ENCODE results near the gene AFG3L2.
A peak's percentile ranks its signal among the peaks of the same experiment; 100 is the strongest.

AFG3L2 gene

GRCh38 chr18:12304351-12305210 is 72.4 kb downstream of the AFG3L2 start:
- no peak for DNase-seq (ENCODE audit: low spot score)

DNA sequence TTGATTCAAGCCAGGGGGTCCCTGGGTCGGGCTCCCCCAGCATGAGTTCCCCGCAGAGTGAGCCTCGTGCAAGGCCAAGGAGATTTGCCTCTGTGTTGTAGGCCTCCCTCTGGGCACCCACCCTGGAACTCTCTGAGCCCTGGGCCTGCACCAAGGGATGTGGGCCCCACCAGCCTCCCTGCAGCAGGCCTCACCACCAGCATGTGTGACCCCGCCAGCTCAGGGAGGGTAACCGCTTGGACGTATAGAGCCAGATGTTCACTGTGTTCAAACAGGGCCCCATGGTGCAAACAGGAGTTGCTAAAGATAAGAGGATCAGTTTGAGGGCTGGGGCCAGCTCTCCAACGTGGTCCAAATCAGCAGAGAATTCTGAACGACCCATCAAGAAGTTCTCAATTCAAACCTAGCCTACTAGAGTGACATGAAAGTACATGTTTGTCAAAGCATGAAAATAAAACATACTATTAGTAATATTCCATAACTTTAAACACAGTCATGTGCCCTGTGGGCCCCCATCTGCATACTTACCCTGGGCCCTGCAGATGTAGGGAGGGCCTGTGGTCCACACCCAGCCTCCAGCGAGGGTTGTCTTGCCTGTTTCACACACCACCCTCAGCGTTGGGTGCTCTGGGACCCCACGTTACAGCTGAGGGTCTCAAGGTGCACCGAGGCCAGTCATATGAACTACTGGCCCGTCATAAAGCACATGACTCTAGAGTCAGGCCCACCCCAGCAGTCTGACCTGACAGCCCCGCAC is 74.5 kb downstream of the AFG3L2 start:
- DNase-seq (ENCODE audit: low spot score) = no peak

GRCh38 chr18:12301263-12302005 is 75.6 kb downstream of the AFG3L2 start:
- DNase-seq (ENCODE audit: low spot score) = no peak

GRCh38 chr18:12299862-12300261 is 77.2 kb downstream of the AFG3L2 start:
- no peak for DNase-seq (ENCODE audit: low spot score)

DNA sequence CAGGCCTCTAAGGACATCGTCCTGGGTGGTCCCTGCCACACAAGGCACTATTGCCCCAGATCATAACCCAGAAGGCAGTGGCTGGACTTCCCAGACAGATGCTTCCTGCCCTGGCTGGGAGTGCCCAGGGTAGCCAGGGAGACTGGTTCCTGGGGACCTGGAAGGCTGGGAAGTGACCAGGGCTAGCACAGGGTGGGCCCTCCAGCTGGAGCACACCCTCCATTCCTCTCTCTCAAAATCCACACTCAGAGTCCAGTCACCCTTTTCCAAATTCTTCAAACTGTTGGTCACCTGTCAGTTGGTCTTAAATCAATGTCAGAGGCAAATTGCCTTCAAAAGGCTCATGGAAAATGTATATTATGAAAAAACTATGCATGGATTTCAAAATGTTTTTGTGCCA is 80.6 kb downstream of the AFG3L2 start:
- no peak for DNase-seq (ENCODE audit: low spot score)

- no peak for DNase-seq (ENCODE audit: low spot score)
Observed at GRCh38 chr18:12296087-12296403, 81.0 kb downstream of the AFG3L2 start.

DNA sequence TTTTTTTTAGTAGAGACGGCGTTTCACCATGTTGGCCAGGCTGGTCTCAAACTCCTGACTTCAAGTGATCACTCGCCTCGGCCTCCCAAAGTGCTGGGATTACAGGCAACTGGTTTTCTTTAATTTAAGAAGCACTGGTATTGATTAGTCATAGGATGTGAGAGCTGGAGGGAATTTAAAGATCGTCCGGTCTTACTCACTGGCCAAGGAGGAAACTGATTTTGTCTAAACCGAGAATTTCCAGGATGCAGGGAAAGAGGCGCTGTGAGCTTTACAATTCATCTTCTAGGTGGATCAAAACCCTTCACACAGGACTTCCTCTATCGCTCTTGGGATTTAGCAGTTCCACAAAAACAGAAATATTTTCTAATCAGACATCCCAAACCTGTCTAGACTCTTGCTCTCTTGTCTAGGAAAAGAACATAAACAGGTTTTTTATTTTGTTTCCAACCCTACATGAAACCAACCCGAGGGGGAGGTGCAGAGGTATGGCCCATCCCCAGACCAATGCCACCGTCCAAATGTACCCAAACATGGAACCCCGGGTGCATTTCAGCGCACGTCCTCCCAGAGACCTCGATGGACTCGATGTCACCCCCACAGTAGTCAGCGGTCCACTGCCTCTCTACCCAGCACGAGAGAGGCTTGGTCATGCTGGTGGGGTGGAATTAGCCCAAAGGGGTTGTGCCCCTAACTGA is 81.5 kb downstream of the AFG3L2 start:
- DNase-seq (ENCODE audit: low spot score) = no peak

GRCh38 chr18:12293831-12294230 is 83.2 kb downstream of the AFG3L2 start:
- no peak for DNase-seq (ENCODE audit: low spot score)

DNA sequence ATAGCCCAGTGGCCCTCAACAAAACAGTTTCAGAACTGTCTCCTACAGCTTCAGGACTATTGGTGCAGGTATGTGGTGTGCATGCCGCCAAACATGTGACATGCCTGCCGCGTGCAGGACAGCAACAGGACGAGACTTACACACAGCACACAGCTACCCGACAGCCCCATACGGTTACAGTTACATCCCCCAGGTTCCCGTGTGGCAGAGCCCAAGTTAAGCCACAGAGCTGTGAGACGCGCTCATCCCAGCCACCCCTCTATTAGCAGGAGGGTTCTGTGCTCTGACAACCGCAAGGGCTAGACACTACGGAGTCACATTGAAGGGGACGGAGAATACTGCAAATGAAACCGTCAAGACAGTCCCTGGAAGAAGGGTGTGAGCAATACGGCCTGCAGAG is 85.3 kb downstream of the AFG3L2 start:
- DNase-seq (ENCODE audit: low spot score) = no peak

GRCh38 chr18:12291161-12291560 is 85.9 kb downstream of the AFG3L2 start:
- no peak for DNase-seq (ENCODE audit: low spot score)

DNA sequence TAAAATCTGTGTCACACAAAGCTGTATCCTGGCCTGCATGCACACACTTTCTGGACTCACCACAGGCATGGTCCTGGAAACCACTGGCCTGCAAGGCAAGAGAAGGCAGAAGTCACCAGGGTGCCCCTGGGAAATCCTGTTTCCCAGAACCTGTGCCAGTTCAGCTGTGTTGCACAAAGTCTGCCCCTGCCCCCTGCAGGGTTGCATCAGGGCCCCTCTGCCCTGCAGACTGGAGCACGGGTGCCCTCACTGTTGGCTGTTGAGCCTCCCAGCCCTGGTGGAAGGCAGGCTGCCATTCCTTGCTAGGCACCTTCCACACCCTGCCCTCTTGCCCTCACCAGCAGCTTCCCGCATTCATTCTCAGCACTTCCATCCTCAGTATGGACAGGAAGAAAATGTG is 86.9 kb downstream of the AFG3L2 start:
- DNase-seq (ENCODE audit: low spot score) = no peak

DNA sequence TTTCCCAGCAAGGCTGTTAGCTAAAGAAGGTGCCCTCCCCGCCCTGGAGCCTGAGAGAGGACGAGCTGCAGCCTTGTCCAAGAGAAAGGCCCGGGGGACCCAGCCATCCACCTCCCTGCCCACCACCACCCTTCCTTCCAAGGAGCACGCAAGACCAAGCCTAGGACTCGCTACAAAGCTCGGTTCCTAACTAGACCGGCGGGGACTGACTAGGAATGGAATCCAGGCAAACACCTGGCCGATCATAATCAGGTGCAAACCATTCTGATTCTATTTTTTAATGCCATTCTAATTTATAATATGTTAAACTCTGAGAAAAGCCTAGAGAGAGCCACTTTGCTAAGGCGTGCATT is 88.6 kb downstream of the AFG3L2 start:
- no peak for DNase-seq (ENCODE audit: low spot score)

DNA sequence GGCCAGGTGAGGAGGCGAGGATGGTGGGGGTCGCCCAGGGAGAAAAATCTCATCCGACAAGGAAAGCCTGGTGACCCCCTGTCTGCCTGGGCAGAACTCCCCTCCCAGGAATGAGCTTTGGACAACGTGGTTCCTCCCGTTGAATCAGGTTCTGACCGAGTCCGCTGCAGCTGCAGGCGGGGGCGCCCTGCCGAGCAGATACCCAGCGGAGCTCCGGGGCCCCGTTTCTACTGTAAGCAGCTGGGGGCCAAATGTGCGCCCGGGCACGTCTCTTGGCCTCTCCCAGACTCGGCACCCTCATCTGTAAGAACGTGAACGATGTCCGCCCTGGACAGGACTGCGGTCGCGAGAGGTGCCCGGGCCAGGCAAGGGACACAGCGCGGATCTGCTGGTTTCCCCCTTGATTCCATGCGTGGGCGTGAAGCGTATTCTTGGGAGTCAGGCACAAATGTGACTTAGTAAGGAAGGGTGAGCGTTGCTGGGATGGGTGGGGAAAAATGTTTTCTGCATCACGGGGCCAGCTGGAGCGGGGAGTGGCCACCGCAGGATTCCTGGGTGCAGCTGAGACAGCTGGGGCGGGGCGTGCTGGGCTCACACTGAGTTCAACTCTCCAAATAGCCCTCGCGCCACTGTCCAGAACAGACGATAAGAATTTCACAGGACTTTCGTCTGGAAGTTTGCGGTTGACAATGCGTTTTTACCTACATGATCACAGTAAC is 89.2 kb downstream of the AFG3L2 start:
- DNase-seq (ENCODE audit: low spot score) = peak; percentile 81

DNA sequence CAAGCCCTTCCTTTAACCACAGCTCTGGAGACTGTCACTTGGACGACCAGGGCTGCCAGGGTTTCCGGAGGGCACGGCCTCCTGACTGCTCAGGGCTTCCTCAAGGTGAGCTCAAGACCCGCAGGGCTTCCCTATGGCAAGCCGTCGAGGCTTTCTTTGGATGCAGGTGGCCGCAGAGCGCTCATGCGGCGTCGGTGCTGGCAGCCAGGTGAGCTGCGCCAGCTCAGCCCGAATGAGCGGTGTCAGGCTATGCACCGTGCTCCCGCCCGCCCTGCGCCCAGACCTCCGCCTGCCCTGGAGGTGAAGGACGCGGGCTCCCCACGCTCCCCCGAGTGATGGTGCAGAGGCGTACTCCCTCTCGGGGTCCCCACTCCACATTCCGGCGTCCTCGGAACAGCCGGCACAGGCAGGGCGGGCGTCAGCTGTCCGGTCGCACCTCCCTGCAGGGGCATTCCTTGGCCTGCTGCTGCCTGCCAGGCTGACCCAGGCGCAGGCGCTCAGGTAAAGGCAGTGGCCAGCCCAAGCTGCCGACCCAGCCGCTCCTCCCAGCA is 89.8 kb downstream of the AFG3L2 start:
- no peak for DNase-seq (ENCODE audit: low spot score)

GRCh38 chr18:12283666-12284065 is 93.4 kb downstream of the AFG3L2 start:
- DNase-seq (ENCODE audit: low spot score) = no peak

- peak; percentile 36 for DNase-seq (ENCODE audit: low spot score)
Observed at GRCh38 chr18:12283256-12283655, 93.8 kb downstream of the AFG3L2 start.

DNA sequence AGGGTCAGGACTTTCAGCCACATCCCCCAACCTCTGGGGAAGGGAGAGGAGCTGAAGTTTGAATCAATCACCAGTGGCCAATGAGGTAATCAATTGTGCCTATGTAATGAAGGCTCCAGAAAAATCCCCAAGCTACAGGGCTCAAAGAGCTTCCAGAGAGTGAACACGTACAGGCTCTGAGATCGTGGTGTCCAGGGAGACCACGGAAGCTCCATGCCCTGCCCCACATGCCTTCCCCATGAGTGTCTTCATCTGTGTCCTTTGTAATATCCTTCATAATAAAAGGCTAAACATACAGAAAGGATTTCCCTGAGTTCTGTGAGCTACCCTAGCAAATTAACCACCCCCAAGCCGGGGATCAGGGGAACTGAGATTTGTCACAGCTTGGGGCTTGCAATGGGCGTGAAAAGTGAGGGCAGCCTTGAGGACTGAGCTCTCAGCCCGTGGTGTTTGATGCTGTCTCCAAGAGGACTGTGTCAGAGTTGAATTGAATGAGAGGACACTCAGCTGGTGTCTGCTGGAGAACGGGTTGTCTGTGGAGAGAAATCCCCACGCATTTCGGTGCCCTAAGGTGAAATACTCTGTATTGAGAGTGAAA is 94.5 kb downstream of the AFG3L2 start:
- DNase-seq (ENCODE audit: low spot score) = no peak

DNA sequence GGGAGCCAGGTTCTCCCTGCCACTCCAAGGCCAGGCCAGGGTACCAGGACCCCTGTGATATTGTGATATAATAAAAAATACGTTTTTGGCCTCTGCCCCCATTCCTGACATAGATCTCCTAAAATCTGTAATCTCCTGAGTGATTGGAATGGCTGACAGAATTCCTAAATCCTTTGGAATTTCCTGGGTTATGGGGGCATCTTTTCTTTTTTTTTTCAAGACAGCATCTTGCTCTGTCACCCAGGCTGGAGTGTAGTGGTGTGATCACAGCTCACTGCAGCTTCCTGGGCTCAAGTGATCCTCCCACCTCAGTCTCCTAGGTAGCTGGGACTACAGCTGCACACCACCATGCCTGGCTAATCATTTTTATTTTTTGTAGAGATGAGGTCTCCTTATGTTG is 95.2 kb downstream of the AFG3L2 start:
- no peak for DNase-seq (ENCODE audit: low spot score)

GRCh38 chr18:12279781-12280531 is 97.1 kb downstream of the AFG3L2 start:
- DNase-seq (ENCODE audit: low spot score) = no peak
